ENCODE data around the gene PCNT. TPM values are rescaled to one million over a fixed set of nuclear protein-coding genes. Genes with fewer than 3 reads are reported as not detected.
A peak's percentile ranks its signal among the peaks of the same experiment; 100 is the strongest.

Gene PCNT
- total and polyA plus RNA-seq, 2 donors (not counting 1 experiment from before 2014, with no cell fraction given), result 20.3 to 58.1 TPM

DNA sequence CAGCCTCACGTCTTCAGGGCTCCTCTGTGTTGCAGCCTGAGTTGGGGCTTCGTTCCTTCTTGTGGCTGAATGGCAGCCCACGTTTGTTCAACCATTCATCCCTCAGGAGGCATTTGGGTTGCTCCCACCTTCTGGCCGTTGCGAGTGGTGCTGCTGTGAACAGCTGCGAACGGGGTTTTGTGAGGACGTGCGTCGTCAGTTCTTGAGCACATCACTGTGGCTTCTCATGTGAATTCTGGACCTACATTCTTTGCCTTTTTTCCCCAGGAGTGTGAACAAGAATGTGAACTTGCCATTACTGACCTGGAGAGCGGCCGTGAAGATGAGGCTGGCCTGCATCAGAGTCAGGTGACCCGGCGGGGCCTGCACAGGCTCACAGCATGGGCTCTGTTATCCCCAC, 21.9 kb downstream of the PCNT start:
- peaks cover 0 to 47% of the 10 kb centered on the region in 2 experiments for H3K36me3 ChIP-seq (replicated peaks in 1 of 2; ENCODE audit: control extremely low read depth in 1 of 2, control insufficient read depth in 1 of 2, extremely low read depth in 1 of 2, insufficient read depth in 2 of 2, low read length in 1 of 2)
- Mint-ChIP-seq H3K27ac (no peak overlapping the region), H3K4me1 (no peaks in the 10 kb centered on the region), H3K9me3 (ENCODE audit: insufficient read depth) (no peaks in the 10 kb centered on the region), H3K27me3 (no peaks in the 10 kb centered on the region), H3K4me3 (no peak overlapping the region)
- no peaks in the 10 kb centered on the region for H3K4me1 ChIP-seq (ENCODE audit: control insufficient read depth in 2 of 2, insufficient read depth in 2 of 2, low read length in 2 of 2)
- peaks cover 47% of the 10 kb centered on the region for H3K79me2 ChIP-seq (ENCODE audit: control insufficient read depth, insufficient read depth, low read length)
- H3K27ac ChIP-seq (ENCODE audit: low read length in 2 of 2), result no peak overlapping the region
- ChIA-PET POLR2A (no interaction called here), CTCF (no interaction called here)
- TF ChIP-seq EZH2 (IDR thresholded peaks at IDR 0.05; ENCODE audit: borderline replicate concordance, insufficient read depth, low read depth, low read length, poor library complexity, severe bottlenecking), result no peak
- TF ChIP-seq CTCF (IDR thresholded peaks at IDR 0.05), result no peak
- no peak overlapping the region for H3K9ac ChIP-seq (ENCODE audit: low read length)
- no peak overlapping the region for H2AFZ ChIP-seq (ENCODE audit: insufficient read depth, low read depth, low read length, poor library complexity, severe bottlenecking)
- 97% methylated on average over 14 of the region's 14 CpGs for WGBS (ENCODE audit: insufficient coverage)
- no peak for ATAC-seq (ENCODE audit: low read depth)
- H4K20me1 ChIP-seq (ENCODE audit: control insufficient read depth, insufficient read depth, low read length, poor library complexity, severe bottlenecking), result no peaks in the 10 kb centered on the region
- intact Hi-C loops (cut with micrococcal nuclease), result no loop called here
- H3K4me2 ChIP-seq (replicated peaks; ENCODE audit: low read depth, low read length, poor library complexity, severe bottlenecking), result no peak overlapping the region
- no peaks in the 10 kb centered on the region for H3K9me3 ChIP-seq (ENCODE audit: control extremely low read depth in 1 of 3, control insufficient read depth in 2 of 3, insufficient read depth in 1 of 3, low read length in 2 of 3)
- no peak overlapping the region for H3K4me3 ChIP-seq (ENCODE audit: control extremely low read depth in 1 of 5, extremely low read depth in 1 of 5, insufficient read depth in 1 of 5, low read depth in 2 of 5, low read length in 4 of 5)
- no peaks in the 10 kb centered on the region for H3K27me3 ChIP-seq (replicated peaks in 1 of 4; ENCODE audit: control extremely low read depth in 1 of 4, control insufficient read depth in 3 of 4, insufficient read depth in 4 of 4, low read length in 3 of 4)
- DNase-seq, result no peak

GRCh38 chr21:46346296-46347202, 22.6 kb downstream of the PCNT start:
- no peak overlapping the region for H3K9ac ChIP-seq (ENCODE audit: low read length)
- DNase-seq (no peak), ATAC-seq (ENCODE audit: low read depth) (no peak)
- no peak overlapping the region for H3K4me3 Mint-ChIP-seq
- H3K36me3 ChIP-seq (replicated peaks in 1 of 2; ENCODE audit: control extremely low read depth in 1 of 2, control insufficient read depth in 1 of 2, extremely low read depth in 1 of 2, insufficient read depth in 2 of 2, low read length in 1 of 2), result peaks cover 0 to 54% of the 10 kb centered on the region in 2 experiments
- no peak overlapping the region for H3K4me3 ChIP-seq (ENCODE audit: control extremely low read depth in 1 of 5, extremely low read depth in 1 of 5, insufficient read depth in 1 of 5, low read depth in 2 of 5, low read length in 4 of 5)
- no peak overlapping the region for H2AFZ ChIP-seq (ENCODE audit: insufficient read depth, low read depth, low read length, poor library complexity, severe bottlenecking)
- WGBS (ENCODE audit: insufficient coverage), result 97% methylated on average over 33 of the region's 34 CpGs
- H3K9me3 ChIP-seq (ENCODE audit: control extremely low read depth in 1 of 3, control insufficient read depth in 2 of 3, insufficient read depth in 1 of 3, low read length in 2 of 3), result no peaks in the 10 kb centered on the region
- intact Hi-C loops (cut with micrococcal nuclease), result no loop called here
- H3K9me3 Mint-ChIP-seq (ENCODE audit: insufficient read depth), result no peaks in the 10 kb centered on the region
- TF ChIP-seq EZH2 (IDR thresholded peaks at IDR 0.05; ENCODE audit: borderline replicate concordance, insufficient read depth, low read depth, low read length, poor library complexity, severe bottlenecking), result no peak
- TF ChIP-seq CTCF (IDR thresholded peaks at IDR 0.05), result no peak
- H3K27ac ChIP-seq (ENCODE audit: low read length in 2 of 2), result no peak overlapping the region
- no peaks in the 10 kb centered on the region for H3K27me3 Mint-ChIP-seq
- ChIA-PET POLR2A (no interaction called here), CTCF (no interaction called here)
- no peaks in the 10 kb centered on the region for H3K4me1 ChIP-seq (ENCODE audit: control insufficient read depth in 2 of 2, insufficient read depth in 2 of 2, low read length in 2 of 2)
- no peak overlapping the region for H3K4me2 ChIP-seq (replicated peaks; ENCODE audit: low read depth, low read length, poor library complexity, severe bottlenecking)
- H3K27ac Mint-ChIP-seq, result peak overlapping the region; percentile 46
- no peaks in the 10 kb centered on the region for H3K27me3 ChIP-seq (replicated peaks in 1 of 4; ENCODE audit: control extremely low read depth in 1 of 4, control insufficient read depth in 3 of 4, insufficient read depth in 4 of 4, low read length in 3 of 4)
- peaks cover 44% of the 10 kb centered on the region for H3K79me2 ChIP-seq (ENCODE audit: control insufficient read depth, insufficient read depth, low read length)
- no peaks in the 10 kb centered on the region for H4K20me1 ChIP-seq (ENCODE audit: control insufficient read depth, insufficient read depth, low read length, poor library complexity, severe bottlenecking)
- no peaks in the 10 kb centered on the region for H3K4me1 Mint-ChIP-seq

Measured in B cell (primary cell).